Measurements from ENCODE around the gene TCFL5.

The TCFL5 gene

DNA sequence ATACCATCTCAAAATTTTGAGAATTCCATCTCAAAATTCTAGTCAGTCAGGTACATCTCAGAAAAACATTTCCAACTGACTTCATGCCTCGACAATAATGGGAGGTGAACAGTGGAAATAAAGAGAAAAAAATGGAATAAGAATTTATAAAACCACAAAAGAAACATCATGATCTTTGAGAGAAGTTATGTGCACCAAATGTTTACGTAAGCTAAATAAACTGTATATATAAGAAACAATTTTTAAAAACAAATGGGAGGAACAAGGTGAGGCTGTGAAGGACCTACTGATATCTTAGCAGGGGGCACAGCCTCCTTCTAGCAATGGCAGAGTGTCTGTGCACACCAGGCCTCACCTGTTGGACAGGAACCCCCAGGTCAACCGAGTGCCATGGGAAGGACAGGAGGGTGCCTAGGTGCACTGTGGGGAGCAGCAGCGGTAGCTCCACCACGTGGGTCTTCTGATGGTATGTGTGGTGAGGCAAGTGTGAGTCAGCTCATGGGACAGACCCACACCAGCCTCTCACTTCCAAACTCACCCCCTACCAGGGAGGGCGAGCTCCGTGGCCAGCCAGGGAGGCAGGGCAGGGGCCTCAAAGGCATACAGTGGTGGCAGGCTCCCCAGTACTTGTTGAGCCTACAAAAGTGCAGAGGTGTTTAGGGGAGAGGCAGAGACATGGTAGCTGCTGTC lies 41.4 kb upstream of the TCFL5 start:
- no CpG with 5 or more reads among the region's 7 CpGs for WGBS (ENCODE audit: insufficient coverage, insufficient read length)
- peaks cover 36% of the 10 kb centered on the region for H3K36me3 ChIP-seq (ENCODE audit: control insufficient read depth, insufficient read depth, low read length)
- H3K27me3 ChIP-seq (ENCODE audit: control insufficient read depth, insufficient read depth, low read length), result no peaks in the 10 kb centered on the region
- peaks cover 4% of the 10 kb centered on the region for H3K4me1 ChIP-seq (ENCODE audit: control insufficient read depth, insufficient read depth, low read length)
- no peak overlapping the region for H3K4me3 ChIP-seq (ENCODE audit: low read length)
- no peak for DNase-seq (ENCODE audit: low read depth, low spot score)
- no peaks in the 10 kb centered on the region for H3K9me3 ChIP-seq (ENCODE audit: control insufficient read depth, insufficient read depth, low read length)
- H3K27ac ChIP-seq (ENCODE audit: low read length), result no peak overlapping the region

DNA sequence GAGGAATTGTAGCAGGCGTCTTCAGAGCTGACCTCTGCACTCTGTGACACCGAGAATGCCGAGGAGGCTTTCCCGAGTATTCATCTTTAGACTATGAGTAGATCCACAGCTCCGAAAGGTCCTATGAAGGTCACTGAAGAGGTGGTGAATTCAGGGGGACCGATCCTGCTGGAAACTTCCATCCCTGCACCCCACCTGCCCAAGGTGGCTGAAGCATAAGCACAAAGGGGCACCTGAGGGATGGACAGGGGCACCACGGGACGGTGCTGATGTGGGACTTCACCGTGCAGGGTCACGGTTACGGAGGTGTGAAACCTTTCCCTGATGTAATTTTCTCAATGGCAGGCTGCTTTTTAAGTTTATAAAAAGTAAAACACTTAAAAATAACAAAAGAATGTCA lies 40.3 kb upstream of the TCFL5 start:
- Histone ChIP-seq H3K4me1 (ENCODE audit: control insufficient read depth, insufficient read depth, low read length) (peaks cover 4% of the 10 kb centered on the region), H3K27me3 (ENCODE audit: control insufficient read depth, insufficient read depth, low read length) (no peaks in the 10 kb centered on the region), H3K36me3 (ENCODE audit: control insufficient read depth, insufficient read depth, low read length) (peaks cover 30% of the 10 kb centered on the region), H3K4me3 (ENCODE audit: low read length) (no peak overlapping the region), H3K9me3 (ENCODE audit: control insufficient read depth, insufficient read depth, low read length) (no peaks in the 10 kb centered on the region), H3K27ac (ENCODE audit: low read length) (no peak overlapping the region)
- DNase-seq (ENCODE audit: low read depth, low spot score), result no peak
- no CpG with 5 or more reads among the region's 11 CpGs for WGBS (ENCODE audit: insufficient coverage, insufficient read length)

DNA sequence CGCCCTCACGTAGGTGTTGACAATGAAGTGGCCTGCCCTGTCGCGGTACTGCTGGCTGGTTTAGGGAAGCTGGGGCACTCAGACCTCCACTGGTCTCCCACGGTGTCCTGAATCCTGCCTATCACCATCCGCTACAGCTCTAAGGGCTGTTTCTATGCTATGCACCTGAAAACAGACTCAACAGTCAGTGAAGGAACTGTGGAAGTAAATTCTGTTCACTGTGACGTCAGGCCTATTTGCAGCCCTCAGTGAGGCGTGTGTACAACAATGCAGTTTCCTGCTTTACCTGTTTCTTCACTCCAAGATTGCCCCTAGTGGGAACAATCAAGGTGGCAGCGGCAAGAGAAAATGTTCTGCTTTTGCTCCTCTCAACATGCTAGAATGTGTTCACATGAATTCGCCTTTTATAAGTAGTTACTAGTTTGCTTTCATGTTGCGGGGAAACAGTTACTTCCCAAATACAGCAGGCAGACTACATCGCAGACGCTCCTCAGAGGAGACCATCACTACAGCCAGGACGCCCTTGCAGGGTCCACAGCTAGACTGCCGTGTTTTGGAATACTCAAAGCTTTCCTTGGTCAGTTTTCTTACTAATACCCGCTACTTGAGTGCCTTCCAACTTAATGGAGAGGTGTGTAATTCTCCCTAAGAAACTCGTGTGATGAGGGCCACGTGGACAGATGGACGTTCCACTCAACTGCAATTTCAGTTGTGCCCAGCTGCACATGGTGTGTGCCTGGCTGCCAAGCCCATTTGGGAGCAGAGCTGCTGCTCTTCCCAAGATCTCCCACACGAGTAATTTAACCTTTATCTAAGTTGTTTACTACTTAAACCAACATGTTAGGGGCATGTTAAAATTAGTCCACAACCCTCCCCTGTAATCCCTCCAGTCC lies 39.3 kb upstream of the TCFL5 start:
- no CpG with 5 or more reads among the region's 20 CpGs for WGBS (ENCODE audit: insufficient coverage, insufficient read length)
- H3K27me3 ChIP-seq (ENCODE audit: control insufficient read depth, insufficient read depth, low read length), result no peaks in the 10 kb centered on the region
- H3K36me3 ChIP-seq (ENCODE audit: control insufficient read depth, insufficient read depth, low read length), result peaks cover 26% of the 10 kb centered on the region
- peaks cover 4% of the 10 kb centered on the region; the same call in 1 of the 2 replicates for H3K4me1 ChIP-seq (ENCODE audit: control insufficient read depth, insufficient read depth, low read length)
- H3K27ac ChIP-seq (ENCODE audit: low read length), result no peak overlapping the region
- no peaks in the 10 kb centered on the region for H3K9me3 ChIP-seq (ENCODE audit: control insufficient read depth, insufficient read depth, low read length)
- H3K4me3 ChIP-seq (ENCODE audit: low read length), result no peak overlapping the region
- no peak for DNase-seq (ENCODE audit: low read depth, low spot score)

DNA sequence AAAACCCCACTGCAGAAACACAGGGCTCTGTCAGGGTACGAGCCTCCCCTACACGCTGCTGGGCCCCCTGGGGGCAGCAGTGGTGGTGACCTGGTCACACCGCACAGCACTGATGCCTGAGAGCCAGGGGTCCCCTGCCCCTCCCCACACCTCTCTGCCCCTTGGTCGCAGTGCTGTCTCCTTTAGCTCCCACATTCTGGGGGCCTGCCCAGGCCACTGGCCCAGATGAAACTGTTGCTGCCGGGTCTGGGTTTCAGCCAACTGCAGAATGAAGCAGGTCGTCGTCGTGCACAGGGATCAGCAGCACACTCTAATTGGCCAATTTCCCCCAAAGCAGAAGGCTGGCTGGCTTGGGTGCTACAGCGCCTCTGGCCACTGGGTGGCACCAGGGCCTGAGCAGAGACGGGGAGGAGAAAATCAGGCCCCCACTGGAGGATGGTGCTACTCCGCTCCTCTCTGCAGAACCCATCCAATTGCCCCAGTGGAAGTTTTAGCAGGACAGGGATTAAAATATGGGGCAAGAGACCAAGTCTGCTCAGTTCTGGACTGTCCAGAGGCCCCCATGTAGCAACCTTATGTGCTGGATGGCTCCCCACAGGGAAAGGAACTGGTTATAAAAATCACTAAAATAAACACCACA lies 38.5 kb upstream of the TCFL5 start:
- peak; percentile 74 for DNase-seq (ENCODE audit: low read depth, low spot score)
- Histone ChIP-seq H3K4me1 (ENCODE audit: control insufficient read depth, insufficient read depth, low read length) (peaks cover 4% of the 10 kb centered on the region; the same call in 1 of the 2 replicates), H3K27me3 (ENCODE audit: control insufficient read depth, insufficient read depth, low read length) (no peaks in the 10 kb centered on the region), H3K4me3 (ENCODE audit: low read length) (no peak overlapping the region), H3K27ac (ENCODE audit: low read length) (no peak overlapping the region), H3K36me3 (ENCODE audit: control insufficient read depth, insufficient read depth, low read length) (peaks cover 22% of the 10 kb centered on the region), H3K9me3 (ENCODE audit: control insufficient read depth, insufficient read depth, low read length) (no peaks in the 10 kb centered on the region)
- WGBS (ENCODE audit: insufficient coverage, insufficient read length), result no CpG with 5 or more reads among the region's 11 CpGs

GRCh38 chr20:62899633-62900051 lies 38.0 kb upstream of the TCFL5 start:
- Histone ChIP-seq H3K4me3 (ENCODE audit: low read length) (no peak overlapping the region), H3K27me3 (ENCODE audit: control insufficient read depth, insufficient read depth, low read length) (no peaks in the 10 kb centered on the region), H3K27ac (ENCODE audit: low read length) (no peak overlapping the region), H3K36me3 (ENCODE audit: control insufficient read depth, insufficient read depth, low read length) (peaks cover 22% of the 10 kb centered on the region), H3K9me3 (ENCODE audit: control insufficient read depth, insufficient read depth, low read length) (no peaks in the 10 kb centered on the region), H3K4me1 (ENCODE audit: control insufficient read depth, insufficient read depth, low read length) (peaks cover 4% of the 10 kb centered on the region; the same call in 1 of the 2 replicates)
- WGBS (ENCODE audit: insufficient coverage, insufficient read length), result no CpG with 5 or more reads among the region's 6 CpGs
- DNase-seq (ENCODE audit: low read depth, low spot score), result no peak

GRCh38 chr20:62898970-62899632 lies 37.5 kb upstream of the TCFL5 start:
- peaks cover 22% of the 10 kb centered on the region for H3K36me3 ChIP-seq (ENCODE audit: control insufficient read depth, insufficient read depth, low read length)
- H3K27ac ChIP-seq (ENCODE audit: low read length), result no peak overlapping the region
- no CpG with 5 or more reads among the region's 16 CpGs for WGBS (ENCODE audit: insufficient coverage, insufficient read length)
- H3K9me3 ChIP-seq (ENCODE audit: control insufficient read depth, insufficient read depth, low read length), result no peaks in the 10 kb centered on the region
- H3K4me1 ChIP-seq (ENCODE audit: control insufficient read depth, insufficient read depth, low read length), result peaks cover 4% of the 10 kb centered on the region; the same call in 1 of the 2 replicates
- H3K27me3 ChIP-seq (ENCODE audit: control insufficient read depth, insufficient read depth, low read length), result no peaks in the 10 kb centered on the region
- H3K4me3 ChIP-seq (ENCODE audit: low read length), result no peak overlapping the region
- no peak for DNase-seq (ENCODE audit: low read depth, low spot score)

GRCh38 chr20:62898093-62898964 lies 36.7 kb upstream of the TCFL5 start:
- WGBS (ENCODE audit: insufficient coverage, insufficient read length), result no CpG with 5 or more reads among the region's 16 CpGs
- Histone ChIP-seq H3K9me3 (ENCODE audit: control insufficient read depth, insufficient read depth, low read length) (no peaks in the 10 kb centered on the region), H3K27ac (ENCODE audit: low read length) (no peak overlapping the region), H3K4me3 (ENCODE audit: low read length) (no peak overlapping the region), H3K27me3 (ENCODE audit: control insufficient read depth, insufficient read depth, low read length) (no peaks in the 10 kb centered on the region), H3K4me1 (ENCODE audit: control insufficient read depth, insufficient read depth, low read length) (peaks cover 4% of the 10 kb centered on the region; the same call in 1 of the 2 replicates), H3K36me3 (ENCODE audit: control insufficient read depth, insufficient read depth, low read length) (peaks cover 20% of the 10 kb centered on the region)
- no peak for DNase-seq (ENCODE audit: low read depth, low spot score)

DNA sequence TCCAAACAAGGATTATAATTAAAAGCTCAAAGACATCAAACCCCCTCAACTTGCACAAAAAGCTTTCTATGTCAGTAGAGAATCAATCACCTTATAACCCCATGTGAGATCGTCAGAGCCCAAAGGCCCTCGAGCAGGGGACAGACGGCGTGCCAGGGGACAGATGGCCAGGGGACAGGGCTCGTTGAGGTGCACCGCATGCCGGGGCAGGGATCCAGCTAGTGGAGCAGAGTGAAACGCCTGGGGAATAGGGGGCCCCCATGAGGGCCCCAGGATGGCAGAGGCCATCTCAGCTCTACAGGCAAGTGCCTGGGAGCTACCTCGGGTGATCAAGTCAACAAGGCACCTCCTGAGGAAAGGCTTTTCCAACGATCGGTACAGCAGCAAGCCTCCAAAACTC lies 36.0 kb upstream of the TCFL5 start:
- Histone ChIP-seq H3K4me3 (ENCODE audit: low read length) (no peak overlapping the region), H3K9me3 (ENCODE audit: control insufficient read depth, insufficient read depth, low read length) (no peaks in the 10 kb centered on the region), H3K27me3 (ENCODE audit: control insufficient read depth, insufficient read depth, low read length) (no peaks in the 10 kb centered on the region), H3K27ac (ENCODE audit: low read length) (no peak overlapping the region), H3K4me1 (ENCODE audit: control insufficient read depth, insufficient read depth, low read length) (peaks cover 4% of the 10 kb centered on the region; the same call in 1 of the 2 replicates), H3K36me3 (ENCODE audit: control insufficient read depth, insufficient read depth, low read length) (peaks cover 18% of the 10 kb centered on the region)
- DNase-seq (ENCODE audit: low read depth, low spot score), result no peak
- WGBS (ENCODE audit: insufficient coverage, insufficient read length), result no CpG with 5 or more reads among the region's 11 CpGs

GRCh38 chr20:62896526-62896925 lies 34.9 kb upstream of the TCFL5 start:
- no peak overlapping the region for H3K27ac ChIP-seq (ENCODE audit: low read length)
- H3K4me3 ChIP-seq (ENCODE audit: low read length), result no peak overlapping the region; the same call in 1 of the 2 replicates
- no peaks in the 10 kb centered on the region for H3K9me3 ChIP-seq (ENCODE audit: control insufficient read depth, insufficient read depth, low read length)
- no peak for DNase-seq (ENCODE audit: low read depth, low spot score)
- peaks cover 4% of the 10 kb centered on the region; the same call in 1 of the 2 replicates for H3K4me1 ChIP-seq (ENCODE audit: control insufficient read depth, insufficient read depth, low read length)
- H3K36me3 ChIP-seq (ENCODE audit: control insufficient read depth, insufficient read depth, low read length), result peaks cover 24% of the 10 kb centered on the region
- WGBS (ENCODE audit: insufficient coverage, insufficient read length), result no CpG with 5 or more reads among the region's 16 CpGs
- H3K27me3 ChIP-seq (ENCODE audit: control insufficient read depth, insufficient read depth, low read length), result no peaks in the 10 kb centered on the region
